H1 (cell line): ENCODE results near the gene ACKR3. TPM values are rescaled to one million over a fixed set of nuclear protein-coding genes. Genes with fewer than 3 reads are reported as not detected.

ENCODE experiments used
- CTCF ChIA-PET: fragments of 300-600 bp; sonication (Branson Sonifier 250); formaldehyde crosslinking; loops from one replicate; lab custom pipeline; 2021; ENCODE audit not compliant: partially characterized antibody; lab: Charles Lee
- POLR2A ChIA-PET: fragments of 300-600 bp; sonication (Branson Sonifier 250); formaldehyde crosslinking; loops from one replicate; lab custom pipeline; 2021; ENCODE audit warnings: inconsistent platforms; ENCODE audit not compliant: partially characterized antibody; lab: Charles Lee
- DNase-seq, 2 experiments: peaks; one replicate each; pipeline versions ENCODE4 v3.0.0 to v3.0.0-alpha.2; 2010 to 2022; ENCODE audit warnings: low spot score in 2 of 2, low read depth in 1 of 2, mixed read lengths in 1 of 2
- FAIRE-seq: peaks from 2 replicates; lab custom pipeline; 2011; peaks lifted over from hg19 to GRCh38; lab: Jason Lieb, UNC
- H2AFZ ChIP-seq: 2 replicates; pipeline ENCODE4 v1.8.1; 2012; ENCODE audit warnings: low read length, inconsistent platforms
- H2AK5ac ChIP-seq: 2 replicates; pipeline ENCODE4 v1.6.1; 2013; ENCODE audit warnings: low read depth, low read length
- H2BK120ac ChIP-seq: replicated peaks from 2 replicates; pipeline ENCODE3; 2013; ENCODE audit warnings: low read depth, low read length, inconsistent platforms
- H2BK12ac ChIP-seq: 2 replicates; pipeline ENCODE4 v1.6.1; 2013; ENCODE audit warnings: low read depth, low read length
- H2BK15ac ChIP-seq: 2 replicates; pipeline ENCODE4 v1.6.1; 2013; ENCODE audit warnings: low read length
- H2BK20ac ChIP-seq: 2 replicates; pipeline ENCODE4 v1.6.1; 2013; ENCODE audit warnings: low read length
- H2BK5ac ChIP-seq: 2 replicates; pipeline ENCODE4 v1.6.1; 2013; ENCODE audit warnings: low read depth, low read length
- H3K14ac ChIP-seq: 2 replicates; pipeline ENCODE4 v1.6.1; 2013; ENCODE audit warnings: inconsistent platforms; ENCODE audit not compliant: insufficient read length
- H3K18ac ChIP-seq: 2 replicates; pipeline ENCODE4 v1.6.1; 2013; ENCODE audit warnings: low read length; ENCODE audit errors: extremely low read depth
- H3K23ac ChIP-seq: 2 replicates; pipeline ENCODE4 v1.6.1; 2013; ENCODE audit warnings: inconsistent platforms; ENCODE audit not compliant: insufficient read length
- H3K23me2 ChIP-seq: 2 replicates; pipeline ENCODE4 v1.6.1; 2013; ENCODE audit warnings: low read depth, low read length
- H3K27ac ChIP-seq: 2 replicates; pipeline ENCODE4 v1.6.1; 2011; ENCODE audit warnings: low read depth, low read length, inconsistent platforms
- H3K27me3 ChIP-seq, 4 experiments: replicated peaks in 1 of 4; 1 replicate in 1 of 4; 2 replicates in 3 of 4; pipeline versions ENCODE4 v1.6.1 to v1.8.1; 2011 to 2013; ENCODE audit warnings: low read length in 3 of 4, mild to moderate bottlenecking in 3 of 4, inconsistent platforms in 2 of 4, mixed read lengths in 2 of 4, moderate library complexity in 1 of 4; ENCODE audit not compliant: control insufficient read depth in 3 of 4, insufficient read depth in 3 of 4; ENCODE audit errors: extremely low read depth in 1 of 4
- H3K36me3 ChIP-seq, 4 experiments: 2 replicates each; pipeline versions ENCODE4 v1.6.1 to v1.8.1; 2011 to 2013; ENCODE audit warnings: mild to moderate bottlenecking in 4 of 4, low read length in 3 of 4, moderate library complexity in 2 of 4, control low read depth in 1 of 4, inconsistent platforms in 1 of 4; ENCODE audit not compliant: insufficient read depth in 4 of 4, control insufficient read depth in 2 of 4
- H3K4ac ChIP-seq: replicated peaks from 2 replicates; pipeline ENCODE3; 2013; ENCODE audit warnings: low read length, low read depth, mixed read lengths, inconsistent platforms; ENCODE audit not compliant: insufficient read length
- H3K4me1 ChIP-seq, 4 experiments: replicated peaks in 1 of 4; 1 replicate in 1 of 4; 2 replicates in 3 of 4; pipeline versions ENCODE4 v1.6.1 to v1.8.1; 2011 to 2013; ENCODE audit warnings: low read length in 3 of 4, inconsistent platforms in 2 of 4, mixed read lengths in 1 of 4; ENCODE audit not compliant: insufficient read depth in 4 of 4, control insufficient read depth in 3 of 4
- H3K4me2 ChIP-seq, 2 experiments: 2 replicates each; pipeline versions ENCODE4 v1.6.1 to v1.8.1; 2011 to 2013; ENCODE audit warnings: low read depth in 2 of 2, low read length in 2 of 2, control low read depth in 1 of 2, inconsistent platforms in 1 of 2, mild to moderate bottlenecking in 1 of 2; ENCODE audit not compliant: insufficient read depth in 1 of 2
- H3K4me3 ChIP-seq, 4 experiments: fragments of 200-600, 300-600 bp in 1 of 4; sonication (generic), shearing (Covaris generic), sonication (Bioruptor Twin) in 1 of 4; 2 replicates each; pipeline versions ENCODE4 v1.5.1 to v1.8.1; 2011 to 2016; ENCODE audit warnings: low read length in 4 of 4, low read depth in 3 of 4, control low read depth in 2 of 4, inconsistent platforms in 2 of 4, mild to moderate bottlenecking in 2 of 4, mixed read lengths in 1 of 4, moderate library complexity in 1 of 4; ENCODE audit not compliant: insufficient read depth in 2 of 4; ENCODE audit errors: extremely low read depth in 1 of 4
- H3K56ac ChIP-seq: replicated peaks from 2 replicates; pipeline ENCODE3; 2013; ENCODE audit warnings: low read depth, mild to moderate bottlenecking, mixed read lengths, low read length, inconsistent platforms; ENCODE audit not compliant: insufficient read length
- H3K79me1 ChIP-seq: 2 replicates; pipeline ENCODE4 v1.6.1; 2013; ENCODE audit warnings: low read depth, low read length, control low read depth
- H3K79me2 ChIP-seq, 2 experiments: 2 replicates each; pipeline versions ENCODE4 v1.6.1 to v1.8.1; 2012 to 2013; ENCODE audit warnings: low read length in 2 of 2, mild to moderate bottlenecking in 2 of 2, inconsistent platforms in 1 of 2; ENCODE audit not compliant: insufficient read depth in 2 of 2, control insufficient read depth in 1 of 2
- H3K9ac ChIP-seq, 4 experiments: replicated peaks in 1 of 4; 1 replicate in 1 of 4; 2 replicates in 3 of 4; pipeline versions ENCODE4 v1.6.1 to v1.8.1; 2011 to 2013; ENCODE audit warnings: low read depth in 3 of 4, low read length in 3 of 4, control low read depth in 2 of 4, mild to moderate bottlenecking in 2 of 4, moderate library complexity in 2 of 4, inconsistent platforms in 1 of 4; ENCODE audit errors: extremely low read depth in 1 of 4
- H3K9me3 ChIP-seq, 2 experiments: 2 replicates each; pipeline versions ENCODE4 v1.6.1 to v1.8.1; 2012 to 2013; ENCODE audit warnings: mild to moderate bottlenecking in 2 of 2, moderate library complexity in 2 of 2, control low read depth in 1 of 2, inconsistent platforms in 1 of 2, low read depth in 1 of 2, low read length in 1 of 2, mixed read lengths in 1 of 2; ENCODE audit not compliant: insufficient read depth in 2 of 2
- H4K20me1 ChIP-seq, 2 experiments: replicated peaks in 1 of 2; 2 replicates each; pipeline versions ENCODE3 to v1.8.1; 2011 to 2013; ENCODE audit warnings: inconsistent platforms in 2 of 2, low read length in 2 of 2, mild to moderate bottlenecking in 1 of 2; ENCODE audit not compliant: insufficient read depth in 2 of 2, control insufficient read depth in 1 of 2
- H4K5ac ChIP-seq: 2 replicates; pipeline ENCODE4 v1.6.1; 2013; ENCODE audit warnings: low read length, low read depth, mixed read lengths, inconsistent platforms; ENCODE audit not compliant: insufficient read length
- H4K8ac ChIP-seq: 2 replicates; pipeline ENCODE4 v1.8.0; 2013; ENCODE audit warnings: mild to moderate bottlenecking, moderate library complexity, low read length, inconsistent platforms; ENCODE audit not compliant: insufficient read depth; ENCODE audit errors: extremely low read depth
- H4K91ac ChIP-seq: replicated peaks from 2 replicates; pipeline ENCODE3; 2013; ENCODE audit warnings: low read length, mixed read lengths, inconsistent platforms; ENCODE audit not compliant: insufficient read length
- CEBPB ChIP-seq: IDR thresholded peaks from 2 replicates; pipeline ENCODE4 v1.6.1; 2012; ENCODE audit warnings: low read depth, low read length
- WGBS, 2 experiments: shearing (Covaris generic) in 1 of 2; methylation state at CpG; one replicate each; pipeline versions ENCODE4 v1.1.6 to v1.1.7; 2013 to 2015; ENCODE audit warnings: low lambda C conversion rate in 2 of 2, mixed read lengths in 2 of 2, inconsistent platforms in 1 of 2, low coverage in 1 of 2, missing lambda C conversion rate in 1 of 2; ENCODE audit not compliant: insufficient replicate concordance in 2 of 2, insufficient coverage in 1 of 2, insufficient read length in 1 of 2; ENCODE audit errors: extremely low coverage in 1 of 2, missing lambda C conversion rate in 1 of 2; 5-methylcytosine and 5-hydroxymethylcytosine counted together
- polyA plus RNA-seq, 7 experiments: library from polyadenylated mRNA; depleted of rRNA in 3 of 7; stranded (reverse) in 5 of 7; unstranded in 2 of 7; fragments of >200 nt in 5 of 7; fragments of 200-250 nt in 2 of 7; gene quantifications; 1 replicate in 5 of 7; 2 replicates in 1 of 7; 4 replicates in 1 of 7; pipeline versions ENCODE4 v1.2.1 to v1.2.3, GENCODE V29; 2011 to 2013; ENCODE audit warnings: missing spikeins in 2 of 7, mixed read lengths in 2 of 7
- total RNA-seq: library from RNA; stranded (reverse); fragmentation: NEBNext Ultra II Directional; extraction: Animal tissue kit (Norgen Biotek cat#: 25700); gene quantifications from 2 replicates; pipeline ENCODE4 v1.2.1, GENCODE V29; 2021
- TF ChIP-seq, protein P1 (sequence below): IDR thresholded peaks from 2 replicates; pipeline ENCODE4 v1.6.1; 2012; ENCODE audit warnings: inconsistent platforms

ACKR3 gene
- total and polyA plus RNA-seq, 2 of the 8 experiments (the other 6 are each of a cell fraction or from before 2014, with no cell fraction given) = 1.4 to 24.4 TPM

DNA sequence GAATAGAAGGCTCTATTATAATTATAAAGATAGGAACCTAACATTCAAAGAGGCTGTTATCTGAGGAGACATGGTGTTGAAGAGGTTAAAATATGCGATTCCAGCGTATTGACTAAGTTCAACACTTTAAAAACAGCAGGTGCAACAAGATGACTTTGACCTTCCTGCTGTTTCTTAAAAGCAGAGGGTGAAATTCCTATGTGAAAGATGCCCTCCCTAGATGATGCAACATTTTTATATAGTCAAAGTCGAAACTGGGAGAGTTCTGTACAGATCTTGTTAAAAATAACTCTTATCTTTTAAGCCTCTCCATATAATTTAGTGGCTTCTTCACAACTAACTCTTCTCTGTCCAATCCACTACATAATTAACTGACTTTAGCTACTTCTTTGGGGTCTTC is 4.4 kb upstream of the ACKR3 start:
- H4K8ac ChIP-seq = no peak overlapping the region
- DNase-seq (no peak), FAIRE-seq (no peak)
- TF ChIP-seq CEBPB = peak; percentile 79
- TF ChIP-seq, protein P1, sequence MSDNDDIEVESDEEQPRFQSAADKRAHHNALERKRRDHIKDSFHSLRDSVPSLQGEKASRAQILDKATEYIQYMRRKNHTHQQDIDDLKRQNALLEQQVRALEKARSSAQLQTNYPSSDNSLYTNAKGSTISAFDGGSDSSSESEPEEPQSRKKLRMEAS = no peak
- H3K9ac ChIP-seq = no peak overlapping the region
- POLR2A ChIA-PET = interaction anchor here (0.9 to 1.5 kb wide), 2 partner anchors 33 to 281 kb away, joined by 3 to 4 read pairs; no protein-coding TSS in a partner anchor
- H3K79me2 ChIP-seq = no peaks in the 10 kb centered on the region
- H2BK120ac ChIP-seq = no peak overlapping the region
- CTCF ChIA-PET = interaction anchor here (1.0 to 1.1 kb wide), 2 partner anchors 14 to 52 kb away, joined by 4 to 6 read pairs; no protein-coding TSS in a partner anchor
- no peaks in the 10 kb centered on the region for H3K79me1 ChIP-seq
- no peak overlapping the region for H3K4me3 ChIP-seq
- H3K4me2 ChIP-seq = no peak overlapping the region
- 70% methylated on average over 3 of the region's 3 CpGs; no CpG with 5 or more reads in 1 of the 2 experiments for WGBS, 2 experiments
- H2AFZ ChIP-seq = no peak overlapping the region
- no peak overlapping the region for H3K56ac ChIP-seq
- H3K18ac ChIP-seq = no peak overlapping the region
- H3K27ac ChIP-seq = no peak overlapping the region
- H2BK15ac ChIP-seq = no peak overlapping the region
- no peak overlapping the region for H2BK5ac ChIP-seq
- peaks cover 9 to 31% (median 19%) of the 10 kb centered on the region in 4 experiments for H3K27me3 ChIP-seq
- H3K4ac ChIP-seq = no peak overlapping the region
- no peak overlapping the region for H2AK5ac ChIP-seq
- peaks cover 3 to 16% (median 8%) of the 10 kb centered on the region in 4 experiments; a peak in 6 of 7 replicates for H3K4me1 ChIP-seq
- H4K5ac ChIP-seq = no peak overlapping the region
- H3K9me3 ChIP-seq = no peaks in the 10 kb centered on the region
- no peaks in the 10 kb centered on the region for H4K20me1 ChIP-seq
- H2BK20ac ChIP-seq = no peak overlapping the region
- no peak overlapping the region for H4K91ac ChIP-seq
- H3K36me3 ChIP-seq = no peaks in the 10 kb centered on the region
- no peak overlapping the region for H3K23ac ChIP-seq
- peaks cover 4% of the 10 kb centered on the region; the same call in 1 of the 2 replicates for H3K23me2 ChIP-seq
- H2BK12ac ChIP-seq = no peak overlapping the region
- no peak overlapping the region for H3K14ac ChIP-seq
